Vagina (tissue), 2 donors: ENCODE data around the gene GPR171. TPM values are rescaled to one million over a fixed set of nuclear protein-coding genes. Genes with fewer than 3 reads are reported as not detected.

Experiments used
- DNase-seq, 2 donors: peaks; one replicate each; pipeline ENCODE4 v3.0.0-alpha.2; 2017; ENCODE audit errors: extremely low spot score in 2 of 2
- H3K27ac ChIP-seq: fragments of 200-600 bp; sonication (generic); one replicate; pipeline ENCODE4 v1.5.1; 2019
- H3K27me3 ChIP-seq: fragments of 200-600 bp; sonication (generic); one replicate; pipeline ENCODE4 v1.5.1; 2019
- H3K36me3 ChIP-seq, 2 donors: fragments of 200-600 bp; sonication (generic); one replicate each; pipeline ENCODE4 v1.5.1; 2017 to 2019
- H3K4me1 ChIP-seq: fragments of 200-600 bp; sonication (generic); one replicate; pipeline ENCODE4 v1.5.1; 2019
- H3K4me3 ChIP-seq, 2 donors: fragments of 200-600 bp; sonication (generic); 1 replicate in 1 of 2; 2 replicates in 1 of 2; pipeline ENCODE4 v1.5.1; 2016 to 2019
- H3K9me3 ChIP-seq: fragments of 200-600 bp; sonication (generic); one replicate; pipeline ENCODE4 v1.5.1; 2019
- CTCF ChIP-seq, 3 experiments: fragments of 450-650 bp in 2 of 3; fragments of 200-600 bp in 1 of 3; sonication (generic) in 1 of 3; IDR thresholded peaks; one replicate each; pipeline ENCODE4 v1.5.1; 2017 to 2019; ENCODE audit warnings: antibody characterized with exemption in 3 of 3, mild to moderate bottlenecking in 2 of 3, moderate library complexity in 2 of 3
- POLR2A ChIP-seq, 2 donors: fragments of 450-650 bp; IDR thresholded peaks; one replicate each; pipeline ENCODE4 v1.6.1; 2017; ENCODE audit warnings: antibody characterized with exemption in 2 of 2, mild to moderate bottlenecking in 2 of 2, moderate library complexity in 2 of 2
- POLR2AphosphoS5 ChIP-seq, 2 donors: sonication (generic); formaldehyde crosslinking; IDR thresholded peaks; one replicate each; pipeline ENCODE4 v1.9.0; 2017; ENCODE audit warnings: antibody characterized with exemption in 2 of 2, mild to moderate bottlenecking in 2 of 2, low read depth in 1 of 2; ENCODE audit not compliant: insufficient read depth in 1 of 2
- intact Hi-C: fragments of 100-400 bp; cut with DNase I; formaldehyde crosslinking; loops from one replicate; pipeline ENCODE4 v1.15.1; 2023
- total RNA-seq: library from RNA; depleted of rRNA; stranded (reverse); fragments of >200 nt; gene quantifications from one replicate; pipeline ENCODE4 v1.2.3, GENCODE V29; 2016

GPR171 gene
- total RNA-seq, 1 donor from 2014 or later = 5.4 TPM

DNA sequence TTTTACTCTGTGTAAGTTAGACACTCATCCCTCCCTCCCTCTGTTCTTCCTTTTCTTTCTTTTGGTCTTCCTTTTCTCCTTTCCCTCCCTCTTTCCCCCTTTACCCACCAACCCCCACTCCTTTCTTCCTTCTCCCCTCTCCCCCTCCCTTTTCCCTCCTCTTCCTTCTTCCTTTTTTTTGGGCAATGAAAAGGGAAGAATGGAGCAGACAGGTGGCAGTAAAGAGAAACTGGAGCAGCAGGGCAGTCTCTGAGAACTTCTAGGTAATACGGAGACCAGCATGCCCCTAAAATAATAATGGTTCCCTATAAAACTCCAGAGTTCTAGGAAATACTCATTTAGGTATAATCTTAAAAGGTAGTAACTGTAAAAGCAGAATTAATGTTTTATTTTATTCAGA lies 11.4 kb upstream of the GPR171 start:
- intact Hi-C loops = no loop called here
- H3K9me3 ChIP-seq = no peaks in the 10 kb centered on the region
- DNase-seq = no peak
- no peaks in the 10 kb centered on the region for H3K4me1 ChIP-seq
- H3K27ac ChIP-seq = no peak overlapping the region
- peaks cover 0 to 5% of the 10 kb centered on the region in 2 donors for H3K36me3 ChIP-seq
- H3K4me3 ChIP-seq = no peak overlapping the region
- TF ChIP-seq CTCF (IDR thresholded peaks at IDR 0.05) (no peak), POLR2A (IDR thresholded peaks at IDR 0.05) (no peak), POLR2AphosphoS5 (IDR thresholded peaks at IDR 0.05; ENCODE audit: insufficient read depth in 1 of 2, low read depth in 1 of 2) (no peak)
- H3K27me3 ChIP-seq = no peaks in the 10 kb centered on the region

GRCh38 chr3:151213881-151214280 lies 10.9 kb upstream of the GPR171 start:
- intact Hi-C loops = no loop called here
- DNase-seq = no peak
- no peaks in the 10 kb centered on the region for H3K4me1 ChIP-seq
- H3K9me3 ChIP-seq = no peaks in the 10 kb centered on the region
- no peaks in the 10 kb centered on the region for H3K27me3 ChIP-seq
- no peak overlapping the region for H3K27ac ChIP-seq
- TF ChIP-seq POLR2AphosphoS5 (IDR thresholded peaks at IDR 0.05; ENCODE audit: insufficient read depth in 1 of 2, low read depth in 1 of 2) = no peak
- TF ChIP-seq POLR2A (IDR thresholded peaks at IDR 0.05) = no peak
- TF ChIP-seq CTCF (IDR thresholded peaks at IDR 0.05) = no peak
- peaks cover 0 to 5% of the 10 kb centered on the region in 2 donors for H3K36me3 ChIP-seq
- H3K4me3 ChIP-seq = no peak overlapping the region

DNA sequence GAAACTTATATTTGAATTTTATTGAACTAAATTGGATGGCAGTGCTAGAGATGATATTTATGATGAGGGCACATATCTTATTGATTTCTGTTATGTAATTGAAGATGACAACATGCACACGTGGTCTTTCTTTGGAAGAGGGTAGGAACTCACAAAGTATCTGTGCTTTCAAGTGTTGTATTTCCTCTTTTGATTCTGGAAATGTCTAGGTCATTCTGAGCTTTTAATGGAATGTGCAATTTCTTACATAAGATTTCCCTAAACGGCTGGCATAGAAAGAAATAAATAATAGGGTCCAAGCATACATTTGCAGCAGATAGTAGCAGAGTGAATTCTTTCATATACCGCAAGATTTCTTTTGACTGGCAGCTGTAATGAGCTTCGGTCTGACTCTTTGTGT lies 10.1 kb upstream of the GPR171 start:
- peaks cover 0 to 5% of the 10 kb centered on the region in 2 donors for H3K36me3 ChIP-seq

DNA sequence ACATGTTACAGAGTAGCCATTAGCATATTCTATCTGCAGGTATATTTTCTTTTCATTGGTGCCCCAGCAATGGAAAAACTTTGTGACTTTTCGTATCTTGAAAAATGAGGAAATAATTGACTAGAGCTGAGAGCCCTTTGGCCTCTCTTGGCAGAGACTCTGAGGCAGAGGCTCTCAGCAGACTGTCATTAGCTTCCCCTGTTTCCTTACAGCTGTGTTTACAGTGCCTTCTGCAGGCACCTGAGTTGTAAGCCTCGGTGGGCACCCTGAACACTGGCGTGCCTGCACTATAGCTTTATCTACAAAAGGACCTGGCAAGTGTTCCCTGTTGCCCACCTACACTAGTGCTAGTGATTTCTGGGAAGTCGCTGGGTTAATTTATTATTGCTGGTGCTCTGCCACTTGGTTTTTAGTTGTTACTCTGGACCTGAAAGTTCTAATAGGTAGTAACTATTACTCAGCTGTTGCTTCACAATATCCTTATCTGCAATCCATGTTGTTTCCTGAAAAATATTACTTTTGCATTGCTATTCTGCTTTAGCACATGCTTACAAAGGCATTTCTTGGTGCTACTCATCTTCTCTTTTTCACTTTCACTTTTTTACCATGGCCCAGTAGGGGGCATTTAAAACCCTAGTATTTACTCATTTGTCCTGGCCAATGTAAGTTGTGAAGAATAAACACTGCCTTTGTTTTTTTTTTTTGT lies 7.8 kb upstream of the GPR171 start:
- TF ChIP-seq CTCF (IDR thresholded peaks at IDR 0.05) (no peak), POLR2AphosphoS5 (IDR thresholded peaks at IDR 0.05; ENCODE audit: insufficient read depth in 1 of 2, low read depth in 1 of 2) (no peak), POLR2A (IDR thresholded peaks at IDR 0.05) (no peak)
- no peaks in the 10 kb centered on the region for H3K9me3 ChIP-seq
- intact Hi-C loops = no loop called here
- no peaks in the 10 kb centered on the region for H3K27me3 ChIP-seq
- no peaks in the 10 kb centered on the region for H3K4me1 ChIP-seq
- H3K4me3 ChIP-seq = no peak overlapping the region
- DNase-seq = no peak
- no peak overlapping the region for H3K27ac ChIP-seq
- peaks cover 0 to 5% of the 10 kb centered on the region in 2 donors for H3K36me3 ChIP-seq

More for the DNA sequence above, 10.1 kb upstream of the GPR171 start:
- intact Hi-C loops = no loop called here
- H3K4me1 ChIP-seq = no peaks in the 10 kb centered on the region
- no peaks in the 10 kb centered on the region for H3K9me3 ChIP-seq
- no peak overlapping the region for H3K4me3 ChIP-seq
- TF ChIP-seq POLR2A (IDR thresholded peaks at IDR 0.05) = no peak
- no peak for TF ChIP-seq POLR2AphosphoS5 (IDR thresholded peaks at IDR 0.05; ENCODE audit: insufficient read depth in 1 of 2, low read depth in 1 of 2)
- no peak for TF ChIP-seq CTCF (IDR thresholded peaks at IDR 0.05)
- DNase-seq = no peak
- H3K27me3 ChIP-seq = no peaks in the 10 kb centered on the region
- H3K27ac ChIP-seq = no peak overlapping the region

DNA sequence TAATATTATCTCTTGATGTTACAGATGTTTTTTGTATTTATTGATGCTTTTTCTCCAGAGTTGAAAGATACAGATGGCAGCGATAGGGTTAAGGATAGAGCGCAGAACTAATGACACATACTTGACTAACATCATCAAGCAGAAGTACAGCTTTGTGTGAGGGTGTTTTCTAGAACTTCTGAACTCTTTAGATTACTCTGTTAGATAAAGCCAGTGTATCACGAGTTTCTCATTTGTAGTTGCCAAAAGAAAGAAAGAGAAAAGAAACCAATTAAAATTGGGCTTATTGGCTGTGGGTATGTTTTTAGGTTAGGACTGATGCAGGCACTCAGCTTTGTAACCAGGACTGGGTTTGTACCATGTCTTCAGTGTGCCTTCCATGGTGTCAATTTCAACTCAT lies 6.6 kb upstream of the GPR171 start:
- no peaks in the 10 kb centered on the region for H3K9me3 ChIP-seq
- H3K36me3 ChIP-seq = peaks cover 0 to 5% of the 10 kb centered on the region in 2 donors
- TF ChIP-seq CTCF (IDR thresholded peaks at IDR 0.05) (no peak), POLR2AphosphoS5 (IDR thresholded peaks at IDR 0.05; ENCODE audit: insufficient read depth in 1 of 2, low read depth in 1 of 2) (no peak), POLR2A (IDR thresholded peaks at IDR 0.05) (no peak)
- intact Hi-C loops = no loop called here
- H3K27ac ChIP-seq = no peak overlapping the region
- no peaks in the 10 kb centered on the region for H3K4me1 ChIP-seq
- no peak for DNase-seq
- no peak overlapping the region for H3K4me3 ChIP-seq
- H3K27me3 ChIP-seq = no peaks in the 10 kb centered on the region
